GM19467 (cell line): ENCODE measurements around the gene BBX.
"Not testable (repeated sequence)": the region's sequence is repeated elsewhere in the genome, so short reads cannot be mapped to it uniquely, and the experiment has no call there.

Experiments used
- ATAC-seq: cut with Tn5 transposase; IDR thresholded peaks from one replicate; pipeline ENCODE4 v1.9.1; 2021; ENCODE audit warnings: mild to moderate bottlenecking, moderate library complexity; ENCODE audit not compliant: unreplicated experiment

The BBX gene

GRCh38 chr3:107833722-107834416, 311.1 kb downstream of the BBX start:
- ATAC-seq = no peak

GRCh38 chr3:107835001-107835400, 312.2 kb downstream of the BBX start:
- not testable (repeated sequence) for ATAC-seq

GRCh38 chr3:107837895-107838612, 315.3 kb downstream of the BBX start:
- ATAC-seq = no peak

GRCh38 chr3:107841831-107842230, 319.1 kb downstream of the BBX start:
- ATAC-seq = no peak

- ATAC-seq = no peak
Measured at GRCh38 chr3:107842940-107843339, 320.2 kb downstream of the BBX start.

- no peak for ATAC-seq
Measured at GRCh38 chr3:107845380-107846278, 322.9 kb downstream of the BBX start.

- ATAC-seq = no peak
Measured at GRCh38 chr3:107846279-107846852, 323.6 kb downstream of the BBX start.

GRCh38 chr3:107847791-107848190, 325.0 kb downstream of the BBX start:
- ATAC-seq = no peak

- no peak for ATAC-seq
Measured at GRCh38 chr3:107848351-107848915, 325.7 kb downstream of the BBX start.

- ATAC-seq = no peak
Measured at GRCh38 chr3:107850681-107851080, 327.9 kb downstream of the BBX start.

GRCh38 chr3:107853821-107854220, 331.1 kb downstream of the BBX start:
- no peak for ATAC-seq

- no peak for ATAC-seq
Measured at GRCh38 chr3:107854733-107855132, 332.0 kb downstream of the BBX start.

GRCh38 chr3:107855710-107856109, 332.9 kb downstream of the BBX start:
- ATAC-seq = no peak

GRCh38 chr3:107857854-107858253, 335.1 kb downstream of the BBX start:
- no peak for ATAC-seq

- ATAC-seq = no peak
Measured at GRCh38 chr3:107858876-107859275, 336.1 kb downstream of the BBX start.
